Measurements from ENCODE around the gene UST. TPM values are rescaled to one million over a fixed set of nuclear protein-coding genes. Genes with fewer than 3 reads are reported as not detected.

The UST gene
- total and polyA plus RNA-seq, 9 of the 15 experiments (the other 6 are each of a cell fraction or from before 2014, with no cell fraction given), result 0.04 to 0.10 TPM; not detected in 7

DNA sequence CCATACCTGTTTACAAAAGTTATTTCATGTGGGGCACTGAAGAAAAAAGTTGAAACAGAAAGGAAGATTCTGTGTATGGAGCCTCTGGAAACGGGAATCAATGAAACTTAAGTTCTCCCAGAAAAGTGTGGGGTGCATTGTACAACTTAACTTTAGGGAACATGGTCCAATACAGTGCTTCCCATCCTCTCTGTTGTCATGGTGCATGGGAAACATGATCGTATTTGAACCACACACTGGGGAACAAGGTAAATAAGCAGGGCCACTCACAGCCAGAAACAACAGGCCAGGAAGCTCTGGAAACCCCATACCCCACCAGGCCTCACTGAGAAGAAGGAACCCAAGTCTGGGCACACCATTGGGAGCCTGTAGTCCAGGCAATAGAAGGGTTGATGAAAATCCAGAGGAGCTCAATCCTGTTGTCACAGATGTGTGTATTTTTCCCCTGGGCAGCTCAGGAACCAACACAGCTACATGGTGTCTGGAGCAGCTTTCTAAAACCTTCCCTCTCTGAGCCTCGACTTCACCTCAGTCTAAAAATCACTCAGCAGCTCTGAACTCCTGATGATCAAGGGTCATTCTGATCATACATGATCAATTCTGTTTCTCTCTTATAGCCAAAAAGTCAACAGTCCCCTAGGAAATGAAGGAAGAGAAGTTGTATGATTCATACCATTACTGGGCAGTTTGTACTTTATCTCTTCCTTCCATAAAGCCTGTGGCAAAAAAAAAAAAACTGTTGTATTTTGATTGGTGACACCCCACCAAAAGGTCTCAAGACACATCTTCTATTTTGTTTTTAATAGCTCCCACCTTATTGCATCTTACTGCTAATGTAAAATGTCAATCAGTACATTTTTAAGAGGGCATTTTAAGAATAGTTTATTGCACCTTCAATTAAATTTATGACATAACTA is 372.2 kb downstream of the UST start (continued):
- TF ChIP-seq, protein P1, sequence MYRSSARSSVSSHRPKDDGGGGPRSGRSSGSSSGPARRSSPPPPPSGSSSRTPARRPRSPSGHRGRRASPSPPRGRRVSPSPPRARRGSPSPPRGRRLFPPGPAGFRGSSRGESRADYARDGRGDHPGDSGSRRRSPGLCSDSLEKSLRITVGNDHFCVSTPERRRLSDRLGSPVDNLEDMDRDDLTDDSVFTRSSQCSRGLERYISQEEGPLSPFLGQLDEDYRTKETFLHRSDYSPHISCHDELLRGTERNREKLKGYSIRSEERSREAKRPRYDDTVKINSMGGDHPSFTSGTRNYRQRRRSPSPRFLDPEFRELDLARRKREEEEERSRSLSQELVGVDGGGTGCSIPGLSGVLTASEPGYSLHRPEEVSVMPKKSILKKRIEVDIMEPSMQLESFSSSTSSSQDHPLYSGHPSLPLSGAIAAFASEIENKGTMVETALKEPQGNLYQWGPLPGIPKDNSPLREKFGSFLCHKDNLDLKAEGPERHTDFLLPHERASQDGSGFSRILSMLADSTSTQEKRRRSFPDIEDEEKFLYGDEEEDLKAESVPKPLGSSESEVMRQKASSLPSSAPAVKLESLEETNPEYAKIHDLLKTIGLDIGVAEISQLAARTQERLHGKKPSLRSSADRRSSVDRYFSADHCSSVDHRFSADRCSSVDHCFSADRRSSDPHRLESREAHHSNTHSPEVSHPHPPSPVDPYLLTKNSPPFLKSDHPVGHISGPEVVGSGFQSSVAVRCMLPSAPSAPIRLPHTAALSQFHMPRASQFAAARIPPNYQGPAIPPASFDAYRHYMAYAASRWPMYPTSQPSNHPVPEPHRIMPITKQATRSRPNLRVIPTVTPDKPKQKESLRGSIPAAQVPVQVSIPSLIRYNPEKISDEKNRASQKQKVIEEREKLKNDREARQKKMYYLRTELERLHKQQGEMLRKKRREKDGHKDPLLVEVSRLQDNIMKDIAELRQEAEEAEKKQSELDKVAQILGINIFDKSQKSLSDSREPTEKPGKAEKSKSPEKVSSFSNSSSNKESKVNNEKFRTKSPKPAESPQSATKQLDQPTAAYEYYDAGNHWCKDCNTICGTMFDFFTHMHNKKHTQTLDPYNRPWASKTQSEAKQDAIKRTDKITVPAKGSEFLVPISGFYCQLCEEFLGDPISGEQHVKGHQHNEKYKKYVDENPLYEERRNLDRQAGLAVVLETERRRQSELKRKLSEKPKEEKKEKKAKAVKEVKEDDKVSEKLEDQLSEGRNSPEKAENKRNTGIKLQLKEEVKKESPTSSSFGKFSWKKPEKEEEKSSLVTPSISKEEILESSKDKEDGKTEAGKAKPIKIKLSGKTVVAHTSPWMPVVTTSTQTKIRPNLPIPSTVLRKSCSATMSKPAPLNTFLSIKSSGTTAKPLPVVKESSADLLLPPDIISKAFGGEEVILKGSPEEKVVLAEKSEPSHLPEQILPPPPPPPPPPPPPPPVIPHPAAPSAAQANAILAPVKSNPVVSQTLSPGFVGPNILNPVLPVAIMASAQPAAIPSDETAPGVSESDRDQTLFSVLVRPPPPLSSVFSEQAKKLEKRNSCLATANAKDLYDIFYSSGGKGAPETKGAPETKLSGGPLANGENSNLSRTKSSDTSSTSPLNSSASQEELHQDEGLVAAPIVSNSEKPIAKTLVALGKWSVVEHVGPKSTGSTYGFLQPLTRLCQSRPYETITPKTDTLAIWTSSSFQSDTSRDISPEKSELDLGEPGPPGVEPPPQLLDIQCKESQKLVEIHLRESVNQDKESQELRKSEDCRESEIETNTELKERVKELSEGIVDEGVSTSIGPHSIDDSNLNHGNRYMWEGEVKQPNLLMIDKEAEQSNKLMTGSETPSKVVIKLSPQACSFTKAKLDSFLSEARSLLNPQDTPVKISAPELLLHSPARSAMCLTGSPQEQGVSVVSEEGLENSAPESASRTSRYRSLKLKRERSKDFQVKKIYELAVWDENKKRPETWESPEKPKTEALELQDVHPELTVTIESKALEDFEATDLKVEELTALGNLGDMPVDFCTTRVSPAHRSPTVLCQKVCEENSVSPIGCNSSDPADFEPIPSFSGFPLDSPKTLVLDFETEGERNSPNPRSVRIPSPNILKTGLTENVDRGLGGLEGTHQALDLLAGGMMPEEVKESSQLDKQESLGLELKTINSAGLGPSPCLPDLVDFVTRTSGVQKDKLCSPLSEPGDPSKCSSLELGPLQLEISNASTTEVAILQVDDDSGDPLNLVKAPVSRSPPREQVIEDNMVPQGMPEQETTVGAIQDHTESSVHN (IDR thresholded peaks at IDR 0.05; ENCODE audit: borderline replicate concordance in 1 of 2, low read depth in 1 of 2), result no peak
- no peak for TF ChIP-seq SNIP1 (IDR thresholded peaks at IDR 0.05; ENCODE audit: low read depth)
- TF ChIP-seq, protein P2, sequence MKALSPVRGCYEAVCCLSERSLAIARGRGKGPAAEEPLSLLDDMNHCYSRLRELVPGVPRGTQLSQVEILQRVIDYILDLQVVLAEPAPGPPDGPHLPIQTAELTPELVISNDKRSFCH (CRISPR knock-in tag; IDR thresholded peaks at IDR 0.05), result no peak
- TF ChIP-seq, protein P2 (tag; IDR thresholded peaks at IDR 0.05), result 0 out of 2 replicates have a peak, but pooled peaks have one; percentile 8
- peak; percentile 83 for TF ChIP-seq NCOR1 (IDR thresholded peaks at IDR 0.05)
- TF ChIP-seq, protein P3, sequence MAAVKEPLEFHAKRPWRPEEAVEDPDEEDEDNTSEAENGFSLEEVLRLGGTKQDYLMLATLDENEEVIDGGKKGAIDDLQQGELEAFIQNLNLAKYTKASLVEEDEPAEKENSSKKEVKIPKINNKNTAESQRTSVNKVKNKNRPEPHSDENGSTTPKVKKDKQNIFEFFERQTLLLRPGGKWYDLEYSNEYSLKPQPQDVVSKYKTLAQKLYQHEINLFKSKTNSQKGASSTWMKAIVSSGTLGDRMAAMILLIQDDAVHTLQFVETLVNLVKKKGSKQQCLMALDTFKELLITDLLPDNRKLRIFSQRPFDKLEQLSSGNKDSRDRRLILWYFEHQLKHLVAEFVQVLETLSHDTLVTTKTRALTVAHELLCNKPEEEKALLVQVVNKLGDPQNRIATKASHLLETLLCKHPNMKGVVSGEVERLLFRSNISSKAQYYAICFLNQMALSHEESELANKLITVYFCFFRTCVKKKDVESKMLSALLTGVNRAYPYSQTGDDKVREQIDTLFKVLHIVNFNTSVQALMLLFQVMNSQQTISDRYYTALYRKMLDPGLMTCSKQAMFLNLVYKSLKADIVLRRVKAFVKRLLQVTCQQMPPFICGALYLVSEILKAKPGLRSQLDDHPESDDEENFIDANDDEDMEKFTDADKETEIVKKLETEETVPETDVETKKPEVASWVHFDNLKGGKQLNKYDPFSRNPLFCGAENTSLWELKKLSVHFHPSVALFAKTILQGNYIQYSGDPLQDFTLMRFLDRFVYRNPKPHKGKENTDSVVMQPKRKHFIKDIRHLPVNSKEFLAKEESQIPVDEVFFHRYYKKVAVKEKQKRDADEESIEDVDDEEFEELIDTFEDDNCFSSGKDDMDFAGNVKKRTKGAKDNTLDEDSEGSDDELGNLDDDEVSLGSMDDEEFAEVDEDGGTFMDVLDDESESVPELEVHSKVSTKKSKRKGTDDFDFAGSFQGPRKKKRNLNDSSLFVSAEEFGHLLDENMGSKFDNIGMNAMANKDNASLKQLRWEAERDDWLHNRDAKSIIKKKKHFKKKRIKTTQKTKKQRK (IDR thresholded peaks at IDR 0.05; ENCODE audit: borderline replicate concordance, low read depth, low read length), result no peak
- 0 out of 2 replicates have a peak, but pooled peaks have one; percentile 37 for TF ChIP-seq PHB (CRISPR knock-in tag; IDR thresholded peaks at IDR 0.05)
- no peak for TF ChIP-seq ILK (tag; IDR thresholded peaks at IDR 0.05; ENCODE audit: borderline replicate concordance, low read depth)
- TF ChIP-seq ZNF766 (CRISPR knock-in tag; conservative IDR thresholded peaks at IDR 0.05), result peak; percentile 69
- TF ChIP-seq, protein P4, sequence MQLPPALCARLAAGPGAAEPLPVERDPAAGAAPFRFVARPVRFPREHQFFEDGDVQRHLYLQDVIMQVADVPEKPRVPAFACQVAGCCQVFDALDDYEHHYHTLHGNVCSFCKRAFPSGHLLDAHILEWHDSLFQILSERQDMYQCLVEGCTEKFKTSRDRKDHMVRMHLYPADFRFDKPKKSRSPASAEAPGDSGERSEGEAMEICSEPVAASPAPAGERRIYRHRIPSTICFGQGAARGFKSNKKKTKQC (CRISPR knock-in tag; IDR thresholded peaks at IDR 0.05), result no peak
- 0 out of 2 replicates have a peak, but pooled peaks have one; percentile 32 for TF ChIP-seq HDAC8 (tag; IDR thresholded peaks at IDR 0.05)
- no peak for TF ChIP-seq HMGN3 (IDR thresholded peaks at IDR 0.05; ENCODE audit: borderline replicate concordance, extremely low read depth, insufficient read length, low read depth, low read length)
